GM21515 (cell line): ENCODE results near the gene NVL.

Experiments
- ATAC-seq: cut with Tn5 transposase; IDR thresholded peaks from one replicate; pipeline ENCODE4 v1.9.1; 2021; ENCODE audit not compliant: unreplicated experiment

Gene NVL

GRCh38 chr1:224289396-224289795 is 40.6 kb downstream of the NVL start:
- ATAC-seq: no peak

GRCh38 chr1:224287714-224288113 is 42.3 kb downstream of the NVL start:
- ATAC-seq: no peak

GRCh38 chr1:224282140-224282539 is 47.8 kb downstream of the NVL start:
- ATAC-seq: no peak

GRCh38 chr1:224276771-224277487 is 53.0 kb downstream of the NVL start:
- no peak for ATAC-seq

GRCh38 chr1:224274970-224275626 is 54.9 kb downstream of the NVL start:
- no peak for ATAC-seq

GRCh38 chr1:224273641-224274040 is 56.3 kb downstream of the NVL start:
- ATAC-seq: no peak

- ATAC-seq: no peak
Observed at GRCh38 chr1:224271106-224271505, 58.9 kb downstream of the NVL start.

- ATAC-seq: no peak
Observed at GRCh38 chr1:224267925-224268324, 62.0 kb downstream of the NVL start.

GRCh38 chr1:224266915-224267856 is 62.8 kb downstream of the NVL start:
- no peak for ATAC-seq

GRCh38 chr1:224266105-224266914 is 63.7 kb downstream of the NVL start:
- ATAC-seq: peak; percentile 67

GRCh38 chr1:224264321-224264720 is 65.7 kb downstream of the NVL start:
- ATAC-seq: no peak

GRCh38 chr1:224262373-224263054 is 67.5 kb downstream of the NVL start:
- ATAC-seq: no peak

GRCh38 chr1:224259986-224260385 is 70.0 kb downstream of the NVL start:
- no peak for ATAC-seq

- no peak for ATAC-seq
Observed at GRCh38 chr1:224258351-224258750, 71.6 kb downstream of the NVL start.

GRCh38 chr1:224256640-224257039 is 73.3 kb downstream of the NVL start:
- no peak for ATAC-seq

GRCh38 chr1:224253721-224254120 is 76.3 kb downstream of the NVL start:
- ATAC-seq: no peak

GRCh38 chr1:224252479-224252878 is 77.5 kb downstream of the NVL start:
- no peak for ATAC-seq

GRCh38 chr1:224251741-224252146 is 78.2 kb downstream of the NVL start:
- ATAC-seq: no peak

GRCh38 chr1:224245188-224245587 is 84.8 kb downstream of the NVL start:
- ATAC-seq: no peak

- ATAC-seq: no peak
Observed at GRCh38 chr1:224238756-224239155, 91.2 kb downstream of the NVL start.
